GM19328 (cell line): ENCODE results near the gene ELOVL6.
A peak's percentile ranks its signal among the peaks of the same experiment; 100 is the strongest.
"Not testable (repeated sequence)": the region's sequence is repeated elsewhere in the genome, so short reads cannot be mapped to it uniquely, and the experiment has no call there.

Source experiments
- ATAC-seq: cut with Tn5 transposase; IDR thresholded peaks from one replicate; pipeline ENCODE4 v1.9.1; 2021; ENCODE audit warnings: mild to moderate bottlenecking, moderate library complexity; ENCODE audit not compliant: unreplicated experiment

Gene ELOVL6

DNA sequence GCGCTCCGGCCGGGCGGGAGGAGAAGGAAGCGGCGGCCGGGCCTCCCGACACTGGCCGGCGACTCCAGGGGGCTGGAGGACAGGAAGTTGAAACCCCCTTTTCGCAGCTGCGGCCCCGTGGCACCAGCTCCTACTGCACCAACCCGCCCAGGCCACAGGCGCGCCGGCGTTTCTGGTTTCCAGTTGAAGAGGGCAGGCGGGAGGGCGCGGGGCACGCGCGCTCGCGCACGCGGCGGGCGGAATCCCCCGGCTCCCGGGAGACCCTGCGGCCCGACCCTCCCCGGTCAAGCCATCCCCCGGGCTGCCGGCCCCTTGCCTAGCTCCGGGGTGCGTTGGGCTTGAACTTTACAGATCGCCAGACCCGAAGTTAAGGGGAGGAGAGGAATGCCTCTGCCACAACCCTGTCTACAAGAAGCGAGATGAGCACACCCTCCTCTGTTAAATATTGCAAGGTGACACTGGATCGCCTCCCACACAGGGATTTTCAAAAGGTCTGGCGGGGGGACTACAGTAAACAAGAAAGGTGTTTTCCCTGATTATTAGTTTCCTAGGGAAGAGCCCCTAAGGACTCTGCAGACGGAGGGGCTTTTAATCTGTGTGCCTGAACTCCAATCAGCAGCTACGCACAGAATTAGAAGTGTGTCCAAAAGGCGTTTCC is 1.4 kb downstream of the ELOVL6 start:
- ATAC-seq, result peak; percentile 22

- ATAC-seq, result peak; percentile 28
Observed at GRCh38 chr4:110196206-110196870, 2.1 kb downstream of the ELOVL6 start.

- ATAC-seq, result peak; percentile 3
Observed at GRCh38 chr4:110195561-110196205, 2.7 kb downstream of the ELOVL6 start.

GRCh38 chr4:110193822-110194761 is 4.3 kb downstream of the ELOVL6 start:
- ATAC-seq, result peak; percentile 78

DNA sequence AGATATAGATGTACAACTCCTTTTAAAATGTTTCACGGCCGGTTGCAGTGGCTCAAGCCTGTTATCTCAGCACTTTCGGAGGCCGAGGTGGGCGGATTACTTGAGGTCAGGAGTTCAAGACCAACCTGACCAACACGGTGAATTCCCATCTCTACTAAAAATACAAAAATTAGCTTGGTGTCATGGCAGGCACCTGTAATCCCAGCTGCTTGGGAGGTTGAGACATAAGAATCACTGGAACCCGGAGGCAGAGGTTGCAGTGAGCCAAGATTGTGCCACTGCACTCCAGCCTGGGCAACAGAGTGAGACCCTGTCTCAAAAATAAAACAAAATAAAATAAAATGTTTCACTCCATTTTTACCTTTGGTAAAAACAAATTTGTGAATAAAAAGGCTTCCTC is 5.1 kb downstream of the ELOVL6 start:
- not testable (repeated sequence) for ATAC-seq

DNA sequence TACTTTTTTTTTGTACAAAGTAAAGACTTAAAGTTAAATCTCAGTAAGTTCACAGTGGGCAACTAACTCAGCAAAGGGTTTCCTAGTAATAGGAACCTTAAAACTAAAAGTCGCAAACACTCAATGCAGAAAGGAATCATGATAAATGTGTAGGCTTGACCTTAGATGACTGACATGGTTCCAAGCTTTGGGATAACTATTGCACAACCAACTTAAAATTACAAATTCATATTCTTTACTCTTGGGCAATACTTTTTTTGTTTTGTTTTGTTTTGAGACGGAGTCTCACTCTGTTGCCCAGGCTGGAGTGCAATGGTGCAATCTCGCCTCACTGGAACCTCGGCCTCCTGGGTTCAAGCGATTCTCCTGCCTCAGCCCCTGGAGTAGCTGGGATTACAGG is 8.2 kb downstream of the ELOVL6 start:
- ATAC-seq, result no peak

- no peak for ATAC-seq
Observed at GRCh38 chr4:110188113-110188512, 10.3 kb downstream of the ELOVL6 start.

GRCh38 chr4:110184791-110185155 is 13.6 kb downstream of the ELOVL6 start:
- no peak for ATAC-seq

- ATAC-seq, result no peak
Observed at GRCh38 chr4:110184140-110184790, 14.2 kb downstream of the ELOVL6 start.

DNA sequence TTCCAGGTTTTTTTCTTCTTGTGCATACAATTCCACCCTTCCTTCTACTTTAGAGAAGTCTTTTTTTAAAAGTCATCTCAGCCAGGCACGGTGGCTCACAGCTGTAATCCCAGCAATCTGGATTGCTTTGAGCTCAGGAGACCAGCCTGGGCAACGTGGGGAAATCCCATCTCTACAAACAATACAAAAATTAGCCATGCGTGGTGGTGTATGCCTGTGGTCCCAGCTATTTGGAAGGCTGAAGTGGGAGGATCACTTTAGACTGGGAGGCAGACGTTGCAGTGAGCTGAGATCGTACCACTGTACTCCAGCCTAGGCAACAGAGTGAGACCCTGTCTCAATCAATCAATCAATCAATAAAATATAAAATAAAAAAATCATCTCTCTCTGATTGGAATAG is 14.8 kb downstream of the ELOVL6 start:
- ATAC-seq, result no peak

GRCh38 chr4:110183058-110183457 is 15.4 kb downstream of the ELOVL6 start:
- no peak for ATAC-seq

DNA sequence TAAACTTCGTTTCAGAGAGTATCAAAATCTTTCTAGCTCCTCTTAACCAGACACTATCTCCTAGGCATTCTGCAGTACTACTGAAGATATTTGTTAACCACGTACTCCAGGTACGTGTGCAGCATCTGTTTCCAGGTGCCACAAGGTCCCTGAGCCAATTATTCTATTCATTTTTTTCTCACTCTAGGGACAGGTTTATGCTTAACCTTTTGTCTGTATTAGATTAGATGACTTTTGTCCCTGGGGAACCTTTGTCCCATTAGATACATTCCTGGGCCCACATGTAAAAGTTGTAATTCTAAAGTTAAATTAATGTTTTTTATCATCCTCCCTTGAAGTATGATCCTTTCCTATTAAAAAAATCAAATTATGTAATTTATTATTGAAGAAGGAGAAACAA is 16.5 kb downstream of the ELOVL6 start:
- ATAC-seq, result no peak

- ATAC-seq, result no peak
Observed at GRCh38 chr4:110175634-110176033, 22.8 kb downstream of the ELOVL6 start.

DNA sequence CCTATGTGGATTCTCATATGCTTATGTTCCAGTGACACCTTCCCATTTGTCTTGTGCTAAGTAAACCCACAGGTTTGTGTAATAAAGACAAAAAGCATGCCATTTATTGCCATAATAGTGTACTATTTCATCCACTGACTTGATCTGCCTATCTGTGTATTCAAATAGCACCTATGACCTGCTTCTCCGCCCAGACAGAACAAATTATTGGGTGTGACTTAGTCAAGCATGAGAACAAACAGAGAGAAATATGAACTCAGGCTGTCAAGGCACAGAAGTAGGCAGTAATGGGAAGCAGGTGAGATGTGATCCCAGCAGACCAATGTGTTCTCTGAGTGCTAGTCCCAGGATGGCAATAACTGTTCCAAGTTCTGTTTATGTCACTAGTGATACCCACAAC is 25.4 kb downstream of the ELOVL6 start:
- no peak for ATAC-seq

DNA sequence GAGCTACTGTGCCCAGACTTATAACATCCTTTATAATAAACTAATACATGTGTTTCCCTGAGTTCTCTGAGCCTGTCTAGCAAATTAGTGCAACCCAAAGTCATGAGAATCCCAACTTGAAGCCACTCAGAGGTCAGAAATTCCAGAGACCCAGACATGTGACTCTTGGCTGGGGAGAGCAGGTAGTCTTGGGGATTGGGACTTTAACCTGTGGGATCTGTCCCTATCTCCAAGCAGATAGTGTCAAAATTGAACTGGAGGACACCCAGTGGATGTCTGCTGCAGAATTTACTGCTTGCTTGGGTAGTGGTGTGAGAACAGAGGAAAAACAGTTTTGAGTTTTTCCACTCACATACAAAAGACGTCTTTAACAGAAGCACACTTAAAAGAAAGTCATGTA is 26.4 kb downstream of the ELOVL6 start:
- no peak for ATAC-seq

- ATAC-seq, result no peak
Observed at GRCh38 chr4:110170861-110171260, 27.6 kb downstream of the ELOVL6 start.

GRCh38 chr4:110165382-110166286 is 32.8 kb downstream of the ELOVL6 start:
- ATAC-seq, result no peak

GRCh38 chr4:110164856-110165255 is 33.6 kb downstream of the ELOVL6 start:
- ATAC-seq, result no peak

GRCh38 chr4:110164251-110164650 is 34.2 kb downstream of the ELOVL6 start:
- no peak for ATAC-seq
